Measurements from ENCODE around the gene CHM. TPM values are rescaled to one million over a fixed set of nuclear protein-coding genes. Genes with fewer than 3 reads are reported as not detected.

Gene CHM
- total and polyA plus RNA-seq, 7 donors: 8.2 to 15.5 (median 13.1) TPM

GRCh38 chrX:85851418-85851817 lies 195.9 kb downstream of the CHM start:
- Histone ChIP-seq H3K27ac (no peak overlapping the region), H3K27me3 (ENCODE audit: insufficient read depth in 3 of 3, low read length in 2 of 3) (no peaks in the 10 kb centered on the region), H3K4me1 (no peaks in the 10 kb centered on the region), H3K9me3 (no peaks in the 10 kb centered on the region), H3K4me3 (no peak overlapping the region), H3K36me3 (ENCODE audit: insufficient read depth in 1 of 2, low read depth in 1 of 2) (no peaks in the 10 kb centered on the region)
- intact Hi-C loops (cut with DNase I): no loop called here
- WGBS, 3 donors: 28 to 55% (median 30%) methylated on average over 3 of the region's 3 CpGs
- TF ChIP-seq, protein P1, sequence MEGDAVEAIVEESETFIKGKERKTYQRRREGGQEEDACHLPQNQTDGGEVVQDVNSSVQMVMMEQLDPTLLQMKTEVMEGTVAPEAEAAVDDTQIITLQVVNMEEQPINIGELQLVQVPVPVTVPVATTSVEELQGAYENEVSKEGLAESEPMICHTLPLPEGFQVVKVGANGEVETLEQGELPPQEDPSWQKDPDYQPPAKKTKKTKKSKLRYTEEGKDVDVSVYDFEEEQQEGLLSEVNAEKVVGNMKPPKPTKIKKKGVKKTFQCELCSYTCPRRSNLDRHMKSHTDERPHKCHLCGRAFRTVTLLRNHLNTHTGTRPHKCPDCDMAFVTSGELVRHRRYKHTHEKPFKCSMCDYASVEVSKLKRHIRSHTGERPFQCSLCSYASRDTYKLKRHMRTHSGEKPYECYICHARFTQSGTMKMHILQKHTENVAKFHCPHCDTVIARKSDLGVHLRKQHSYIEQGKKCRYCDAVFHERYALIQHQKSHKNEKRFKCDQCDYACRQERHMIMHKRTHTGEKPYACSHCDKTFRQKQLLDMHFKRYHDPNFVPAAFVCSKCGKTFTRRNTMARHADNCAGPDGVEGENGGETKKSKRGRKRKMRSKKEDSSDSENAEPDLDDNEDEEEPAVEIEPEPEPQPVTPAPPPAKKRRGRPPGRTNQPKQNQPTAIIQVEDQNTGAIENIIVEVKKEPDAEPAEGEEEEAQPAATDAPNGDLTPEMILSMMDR (IDR thresholded peaks at IDR 0.05): peak; percentile 46
- ATAC-seq (no peak), DNase-seq (no peak)

GRCh38 chrX:85836868-85837267 lies 210.5 kb downstream of the CHM start:
- Histone ChIP-seq H3K27ac (no peak overlapping the region), H3K36me3 (ENCODE audit: insufficient read depth in 1 of 2, low read depth in 1 of 2) (no peaks in the 10 kb centered on the region), H3K9me3 (no peaks in the 10 kb centered on the region), H3K4me1 (no peaks in the 10 kb centered on the region), H3K27me3 (ENCODE audit: insufficient read depth in 3 of 3, low read length in 2 of 3) (peaks cover 0 to 6% (median 0%) of the 10 kb centered on the region in 3 donors), H3K4me3 (no peak overlapping the region)
- TF ChIP-seq, protein P1 (IDR thresholded peaks at IDR 0.05): no peak
- DNase-seq: no peak
- intact Hi-C loops (cut with DNase I): no loop called here
- 19 to 36% (median 29%) methylated on average over 2 of the region's 2 CpGs for WGBS, 3 donors
- ATAC-seq: peak; percentile 75 to 96 (median 86)

DNA sequence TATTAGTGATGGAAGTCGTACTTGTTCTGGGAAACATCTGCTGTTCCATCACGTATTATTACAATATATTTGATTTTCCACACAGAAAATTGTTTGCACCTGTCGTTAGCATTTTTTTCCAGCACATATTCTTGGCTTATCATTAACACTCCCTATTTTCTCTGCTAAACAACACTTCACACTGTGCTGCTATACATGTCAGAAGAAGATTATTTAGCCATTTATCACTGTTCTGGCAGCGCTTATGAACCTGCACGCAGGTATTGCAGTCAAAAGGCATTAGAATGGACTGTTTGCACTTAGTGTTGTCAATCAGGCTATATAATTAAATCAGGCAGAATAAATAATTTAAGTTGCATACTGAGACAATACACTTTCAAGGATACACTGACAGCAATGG lies 218.6 kb downstream of the CHM start:
- Histone ChIP-seq H3K36me3 (ENCODE audit: insufficient read depth in 1 of 2, low read depth in 1 of 2) (no peaks in the 10 kb centered on the region), H3K4me1 (no peaks in the 10 kb centered on the region), H3K27me3 (ENCODE audit: insufficient read depth in 3 of 3, low read length in 2 of 3) (peaks cover 0 to 6% (median 0%) of the 10 kb centered on the region in 3 donors), H3K4me3 (no peak overlapping the region), H3K9me3 (no peaks in the 10 kb centered on the region), H3K27ac (no peak overlapping the region)
- DNase-seq: no peak
- TF ChIP-seq, protein P1 (IDR thresholded peaks at IDR 0.05): no peak
- intact Hi-C loops (cut with DNase I): no loop called here
- no peak for ATAC-seq
- 47 to 66% (median 51%) methylated on average over 5 of the region's 5 CpGs for WGBS, 3 donors

- H3K4me1 ChIP-seq: no peaks in the 10 kb centered on the region
- DNase-seq: no peak
- H3K4me3 ChIP-seq: no peak overlapping the region
- TF ChIP-seq, protein P1 (IDR thresholded peaks at IDR 0.05): no peak
- peaks cover 20% of the 10 kb centered on the region for H3K9me3 ChIP-seq
- ATAC-seq: no peak
- no peak overlapping the region for H3K27ac ChIP-seq
- intact Hi-C loops (cut with DNase I): no loop called here
- H3K27me3 ChIP-seq (ENCODE audit: insufficient read depth in 3 of 3, low read length in 2 of 3): no peaks in the 10 kb centered on the region
- 63 to 74% (median 74%) methylated on average over 6 of the region's 6 CpGs for WGBS, 3 donors
- no peaks in the 10 kb centered on the region for H3K36me3 ChIP-seq (ENCODE audit: insufficient read depth in 1 of 2, low read depth in 1 of 2)
Measured at GRCh38 chrX:85815203-85815751, 232.1 kb downstream of the CHM start.

Other genes with a start within 250 kb of the CHM start
- not detected for gene DACH2, start 100.9 kb upstream of the CHM start, total RNA-seq
- under 1 TPM; 0.01 to 0.15 (median 0.01) TPM for gene DACH2, start 100.9 kb upstream of the CHM start, polyA plus RNA-seq

Measured in psoas muscle (tissue), 8 donors.